ENCODE data around the gene WFDC10A.

The WFDC10A gene

GRCh38 chr20:45611054-45611453 lies 18.5 kb upstream of the WFDC10A start:
- TF ChIP-seq REST (IDR thresholded peaks at IDR 0.05; ENCODE audit: insufficient read depth in 1 of 2, low read depth in 2 of 2, low read length in 2 of 2) (no peak), FOXP2 (optimal IDR thresholded peaks at IDR 0.05; ENCODE audit: borderline replicate concordance, extremely low read depth, extremely low read length, insufficient read depth) (no peak), TAF1 (IDR thresholded peaks at IDR 0.05; ENCODE audit: borderline replicate concordance, insufficient read depth, low read length) (no peak), SIN3A (IDR thresholded peaks at IDR 0.05; ENCODE audit: borderline replicate concordance, insufficient read depth, low read length) (no peak)

- TF ChIP-seq FOXP2 (optimal IDR thresholded peaks at IDR 0.05; ENCODE audit: borderline replicate concordance, extremely low read depth, extremely low read length, insufficient read depth) = no peak
- no peak for TF ChIP-seq SIN3A (IDR thresholded peaks at IDR 0.05; ENCODE audit: borderline replicate concordance, insufficient read depth, low read length)
- TF ChIP-seq TAF1 (IDR thresholded peaks at IDR 0.05; ENCODE audit: borderline replicate concordance, insufficient read depth, low read length) = no peak
- no peak for TF ChIP-seq REST (IDR thresholded peaks at IDR 0.05; ENCODE audit: insufficient read depth in 1 of 2, low read depth in 2 of 2, low read length in 2 of 2)
- TF ChIP-seq POLR2AphosphoS5 (IDR thresholded peaks at IDR 0.05; ENCODE audit: low read depth, low read length) = no peak
Measured at GRCh38 chr20:45612314-45612713, 17.2 kb upstream of the WFDC10A start.

- TF ChIP-seq REST (IDR thresholded peaks at IDR 0.05; ENCODE audit: insufficient read depth in 1 of 2, low read depth in 2 of 2, low read length in 2 of 2) (no peak), FOXP2 (optimal IDR thresholded peaks at IDR 0.05; ENCODE audit: borderline replicate concordance, extremely low read depth, extremely low read length, insufficient read depth) (no peak), SIN3A (IDR thresholded peaks at IDR 0.05; ENCODE audit: borderline replicate concordance, insufficient read depth, low read length) (no peak), TAF1 (IDR thresholded peaks at IDR 0.05; ENCODE audit: borderline replicate concordance, insufficient read depth, low read length) (no peak), POLR2AphosphoS5 (IDR thresholded peaks at IDR 0.05; ENCODE audit: low read depth, low read length) (no peak)
Measured at GRCh38 chr20:45617591-45617990, 11.9 kb upstream of the WFDC10A start.

GRCh38 chr20:45621593-45621992 lies 7.9 kb upstream of the WFDC10A start:
- TF ChIP-seq REST (IDR thresholded peaks at IDR 0.05; ENCODE audit: insufficient read depth in 1 of 2, low read depth in 2 of 2, low read length in 2 of 2) (no peak), TAF1 (IDR thresholded peaks at IDR 0.05; ENCODE audit: borderline replicate concordance, insufficient read depth, low read length) (no peak), SIN3A (IDR thresholded peaks at IDR 0.05; ENCODE audit: borderline replicate concordance, insufficient read depth, low read length) (no peak), FOXP2 (optimal IDR thresholded peaks at IDR 0.05; ENCODE audit: borderline replicate concordance, extremely low read depth, extremely low read length, insufficient read depth) (no peak), POLR2AphosphoS5 (IDR thresholded peaks at IDR 0.05; ENCODE audit: low read depth, low read length) (no peak)

GRCh38 chr20:45626540-45626939 lies 3.0 kb upstream of the WFDC10A start:
- TF ChIP-seq REST (IDR thresholded peaks at IDR 0.05; ENCODE audit: insufficient read depth in 1 of 2, low read depth in 2 of 2, low read length in 2 of 2) (no peak), FOXP2 (optimal IDR thresholded peaks at IDR 0.05; ENCODE audit: borderline replicate concordance, extremely low read depth, extremely low read length, insufficient read depth) (no peak), SIN3A (IDR thresholded peaks at IDR 0.05; ENCODE audit: borderline replicate concordance, insufficient read depth, low read length) (no peak), POLR2AphosphoS5 (IDR thresholded peaks at IDR 0.05; ENCODE audit: low read depth, low read length) (no peak), TAF1 (IDR thresholded peaks at IDR 0.05; ENCODE audit: borderline replicate concordance, insufficient read depth, low read length) (no peak)
